ENCODE results near the gene STK36.

The STK36 gene

GRCh38 chr2:218736531-218736930 lies 64.6 kb downstream of the STK36 start:
- Histone ChIP-seq H3K9ac (ENCODE audit: low read depth, low read length) (no peak overlapping the region), H3K36me3 (ENCODE audit: insufficient read depth, low read length) (peaks cover 20% of the 10 kb centered on the region; the same call in 1 of the 2 replicates), H3K4me1 (ENCODE audit: insufficient read depth, low read length) (peaks cover 29% of the 10 kb centered on the region), H3K9me3 (ENCODE audit: control insufficient read depth, insufficient read depth, low read length) (no peaks in the 10 kb centered on the region)

GRCh38 chr2:218743068-218743467 lies 71.2 kb downstream of the STK36 start:
- H3K36me3 ChIP-seq (ENCODE audit: insufficient read depth, low read length), result peaks cover 22% of the 10 kb centered on the region; the same call in 1 of the 2 replicates
- no peaks in the 10 kb centered on the region for H3K9me3 ChIP-seq (ENCODE audit: control insufficient read depth, insufficient read depth, low read length)
- no peaks in the 10 kb centered on the region for H3K4me1 ChIP-seq (ENCODE audit: insufficient read depth, low read length)
- no peak overlapping the region for H3K9ac ChIP-seq (ENCODE audit: low read depth, low read length)

- Histone ChIP-seq H3K9ac (ENCODE audit: low read depth, low read length) (no peak overlapping the region), H3K36me3 (ENCODE audit: insufficient read depth, low read length) (peaks cover 24% of the 10 kb centered on the region; the same call in 1 of the 2 replicates), H3K9me3 (ENCODE audit: control insufficient read depth, insufficient read depth, low read length) (no peaks in the 10 kb centered on the region), H3K4me1 (ENCODE audit: insufficient read depth, low read length) (no peaks in the 10 kb centered on the region)
These were observed 72.7 kb downstream of the STK36 start for GRCh38 chr2:218744615-218745014.

- Histone ChIP-seq H3K36me3 (ENCODE audit: insufficient read depth, low read length) (peaks cover 27% of the 10 kb centered on the region), H3K4me1 (ENCODE audit: insufficient read depth, low read length) (no peaks in the 10 kb centered on the region), H3K9me3 (ENCODE audit: control insufficient read depth, insufficient read depth, low read length) (no peaks in the 10 kb centered on the region), H3K9ac (ENCODE audit: low read depth, low read length) (no peak overlapping the region)
These were observed 73.3 kb downstream of the STK36 start for GRCh38 chr2:218745160-218745558.

- no peaks in the 10 kb centered on the region for H3K9me3 ChIP-seq (ENCODE audit: control insufficient read depth, insufficient read depth, low read length)
- no peak overlapping the region for H3K9ac ChIP-seq (ENCODE audit: low read depth, low read length)
- H3K36me3 ChIP-seq (ENCODE audit: insufficient read depth, low read length), result peaks cover 27% of the 10 kb centered on the region
- H3K4me1 ChIP-seq (ENCODE audit: insufficient read depth, low read length), result no peaks in the 10 kb centered on the region
These were observed 73.9 kb downstream of the STK36 start for GRCh38 chr2:218745559-218746469.

- Histone ChIP-seq H3K4me1 (ENCODE audit: insufficient read depth, low read length) (no peaks in the 10 kb centered on the region), H3K9ac (ENCODE audit: low read depth, low read length) (no peak overlapping the region), H3K9me3 (ENCODE audit: control insufficient read depth, insufficient read depth, low read length) (no peaks in the 10 kb centered on the region), H3K36me3 (ENCODE audit: insufficient read depth, low read length) (peaks cover 24% of the 10 kb centered on the region)
These were observed 74.5 kb downstream of the STK36 start for GRCh38 chr2:218746470-218746795.

- Histone ChIP-seq H3K36me3 (ENCODE audit: insufficient read depth, low read length) (peaks cover 21% of the 10 kb centered on the region), H3K9ac (ENCODE audit: low read depth, low read length) (no peak overlapping the region), H3K9me3 (ENCODE audit: control insufficient read depth, insufficient read depth, low read length) (no peaks in the 10 kb centered on the region), H3K4me1 (ENCODE audit: insufficient read depth, low read length) (no peaks in the 10 kb centered on the region)
These were observed 75.1 kb downstream of the STK36 start for GRCh38 chr2:218746960-218747359.

- H3K4me1 ChIP-seq (ENCODE audit: insufficient read depth, low read length), result no peaks in the 10 kb centered on the region
- no peak overlapping the region for H3K9ac ChIP-seq (ENCODE audit: low read depth, low read length)
- H3K9me3 ChIP-seq (ENCODE audit: control insufficient read depth, insufficient read depth, low read length), result no peaks in the 10 kb centered on the region
- H3K36me3 ChIP-seq (ENCODE audit: insufficient read depth, low read length), result peaks cover 34% of the 10 kb centered on the region
These were observed 77.0 kb downstream of the STK36 start for GRCh38 chr2:218748741-218749441.
